H9 (cell line): ENCODE results near the gene GPHA2. TPM values are rescaled to one million over a fixed set of nuclear protein-coding genes. Genes with fewer than 3 reads are reported as not detected.
A peak's percentile ranks its signal among the peaks of the same experiment; 100 is the strongest.

ENCODE experiments used
- DNase-seq: peaks from one replicate; pipeline ENCODE4 v3.0.0-alpha.2; 2017
- H2AFZ ChIP-seq: one replicate; pipeline ENCODE4 v1.6.1; 2013; ENCODE audit warnings: mild to moderate bottlenecking, low read length, control low read depth, moderate library complexity
- H2AK5ac ChIP-seq: 2 replicates; pipeline ENCODE4 v1.6.1; 2013; ENCODE audit warnings: low read length, control low read depth, mixed read lengths; ENCODE audit not compliant: insufficient read length
- H2BK120ac ChIP-seq: one replicate; pipeline ENCODE4 v1.6.1; 2013; ENCODE audit warnings: low read depth, mild to moderate bottlenecking, low read length, control low read depth, inconsistent platforms; ENCODE audit not compliant: poor library complexity, severe bottlenecking
- H2BK12ac ChIP-seq: 2 replicates; pipeline ENCODE4 v1.6.1; 2013; ENCODE audit warnings: low read length, control low read depth, mixed read lengths, low read depth; ENCODE audit not compliant: insufficient read length
- H2BK15ac ChIP-seq: 2 replicates; pipeline ENCODE4 v1.6.1; 2013; ENCODE audit warnings: low read depth, low read length, control low read depth
- H2BK20ac ChIP-seq: one replicate; pipeline ENCODE4 v1.6.1; 2013; ENCODE audit warnings: low read depth, mild to moderate bottlenecking, low read length, control low read depth, inconsistent platforms; ENCODE audit not compliant: poor library complexity, severe bottlenecking
- H2BK5ac ChIP-seq: 2 replicates; pipeline ENCODE4 v1.6.1; 2013; ENCODE audit warnings: low read length, control low read depth, mixed read lengths; ENCODE audit not compliant: insufficient read length
- H3K14ac ChIP-seq: 2 replicates; pipeline ENCODE4 v1.6.1; 2013; ENCODE audit warnings: low read length, control low read depth; ENCODE audit not compliant: insufficient read depth
- H3K18ac ChIP-seq: 2 replicates; pipeline ENCODE4 v1.6.1; 2013; ENCODE audit warnings: low read depth, mild to moderate bottlenecking, mixed read lengths, low read length, control low read depth; ENCODE audit not compliant: insufficient read length
- H3K23ac ChIP-seq: 2 replicates; pipeline ENCODE4 v1.6.1; 2013; ENCODE audit warnings: low read length, control low read depth, mixed read lengths, low read depth; ENCODE audit not compliant: insufficient read length
- H3K23me2 ChIP-seq: 2 replicates; pipeline ENCODE4 v1.6.1; 2013; ENCODE audit warnings: low read depth, mild to moderate bottlenecking, mixed read lengths, low read length, control low read depth; ENCODE audit not compliant: insufficient read length, poor library complexity, severe bottlenecking
- H3K27ac ChIP-seq: 2 replicates; pipeline ENCODE4 v1.5.1; 2013; ENCODE audit warnings: low read length, control low read depth, mixed read lengths, low read depth; ENCODE audit not compliant: insufficient read length
- H3K27me3 ChIP-seq: 2 replicates; pipeline ENCODE4 v1.6.1; 2013; ENCODE audit warnings: low read length, control low read depth, inconsistent platforms; ENCODE audit not compliant: insufficient read depth
- H3K4ac ChIP-seq: 2 replicates; pipeline ENCODE4 v1.6.1; 2013; ENCODE audit warnings: low read depth, mild to moderate bottlenecking, control low read depth, inconsistent platforms, low read length, moderate library complexity
- H3K4me1 ChIP-seq: 2 replicates; pipeline ENCODE4 v1.6.1; 2013; ENCODE audit warnings: low read length, control low read depth, inconsistent platforms; ENCODE audit not compliant: insufficient read depth
- H3K4me2 ChIP-seq: 2 replicates; pipeline ENCODE4 v1.6.1; 2013; ENCODE audit warnings: low read length, control low read depth, mixed read lengths; ENCODE audit not compliant: insufficient read length, insufficient read depth
- H3K56ac ChIP-seq: 2 replicates; pipeline ENCODE4 v1.6.1; 2013; ENCODE audit warnings: low read depth, mild to moderate bottlenecking, mixed read lengths, low read length, control low read depth; ENCODE audit not compliant: insufficient read length
- H3K79me1 ChIP-seq: 2 replicates; pipeline ENCODE4 v1.6.1; 2013; ENCODE audit warnings: low read depth, mild to moderate bottlenecking, moderate library complexity, low read length, control low read depth, inconsistent platforms; ENCODE audit not compliant: insufficient read depth, poor library complexity, severe bottlenecking
- H3K79me2 ChIP-seq: 2 replicates; pipeline ENCODE4 v1.6.1; 2013; ENCODE audit warnings: low read length, control low read depth, inconsistent platforms; ENCODE audit not compliant: insufficient read depth
- H3K9ac ChIP-seq: 2 replicates; pipeline ENCODE4 v1.6.1; 2013; ENCODE audit warnings: low read length, control low read depth, mixed read lengths; ENCODE audit not compliant: insufficient read length; ENCODE audit errors: extremely low read depth
- H3K9me3 ChIP-seq: one replicate; pipeline ENCODE4 v1.6.1; 2013; ENCODE audit warnings: low read depth, low read length, inconsistent platforms; ENCODE audit not compliant: control insufficient read depth
- H3T11ph ChIP-seq: one replicate; pipeline ENCODE4 v1.6.1; 2013; ENCODE audit warnings: mild to moderate bottlenecking, low read length, control low read depth, inconsistent platforms
- H4K20me1 ChIP-seq: one replicate; pipeline ENCODE4 v1.6.1; 2013; ENCODE audit not compliant: control insufficient read depth, insufficient read length, insufficient read depth
- H4K5ac ChIP-seq: 2 replicates; pipeline ENCODE4 v1.6.1; 2013; ENCODE audit warnings: low read depth, mild to moderate bottlenecking, mixed read lengths, low read length, control low read depth; ENCODE audit not compliant: insufficient read length
- H4K8ac ChIP-seq: replicated peaks from 2 replicates; pipeline ENCODE4 v1.6.1; 2013; ENCODE audit warnings: low read length, control low read depth, mixed read lengths, low read depth; ENCODE audit not compliant: insufficient read length
- H4K91ac ChIP-seq: 2 replicates; pipeline ENCODE4 v1.6.1; 2013; ENCODE audit warnings: low read depth, mild to moderate bottlenecking, moderate library complexity, mixed read lengths, low read length, control low read depth; ENCODE audit not compliant: insufficient read length
- H3K27ac Mint-ChIP-seq, 3 experiments: 2 replicates in 2 of 3; 3 replicates in 1 of 3; pipeline ENCODE4 v1.8.0; 2020 to 2021; ENCODE audit warnings: mixed read lengths in 3 of 3, mild to moderate bottlenecking in 1 of 3, moderate library complexity in 1 of 3
- H3K27me3 Mint-ChIP-seq: 2 replicates; pipeline ENCODE4 v1.8.0; 2021; ENCODE audit warnings: low read depth, mild to moderate bottlenecking, moderate library complexity, mixed read lengths
- H3K36me3 Mint-ChIP-seq, 3 experiments: 2 replicates in 2 of 3; 3 replicates in 1 of 3; pipeline ENCODE4 v1.8.0; 2020 to 2021; ENCODE audit warnings: low read depth in 3 of 3, mixed read lengths in 3 of 3; ENCODE audit not compliant: insufficient read depth in 1 of 3
- H3K4me1 Mint-ChIP-seq, 2 experiments: 2 replicates each; pipeline ENCODE4 v1.8.0; 2020; ENCODE audit warnings: mixed read lengths in 2 of 2
- H3K4me3 Mint-ChIP-seq, 2 experiments: 2 replicates in 1 of 2; 3 replicates in 1 of 2; pipeline ENCODE4 v1.8.0; 2020 to 2021; ENCODE audit warnings: mild to moderate bottlenecking in 2 of 2, mixed read lengths in 2 of 2, moderate library complexity in 1 of 2
- H3K9me3 Mint-ChIP-seq, 2 experiments: 2 replicates in 1 of 2; 3 replicates in 1 of 2; pipeline ENCODE4 v1.8.0; 2020; ENCODE audit warnings: mild to moderate bottlenecking in 2 of 2, mixed read lengths in 2 of 2, moderate library complexity in 1 of 2
- WGBS: extraction: QIAGEN DNeasy Blood & Tissue Kit; methylation state at CpG from one replicate; pipeline ENCODE4 v1.1.7; 2013; ENCODE audit warnings: missing lambda C conversion rate, low lambda C conversion rate, mixed read lengths; ENCODE audit not compliant: insufficient read length; ENCODE audit errors: extremely low coverage; 5-methylcytosine and 5-hydroxymethylcytosine counted together
- total RNA-seq: library from RNA; stranded (reverse); gene quantifications from 2 replicates; pipeline ENCODE4 v1.2.1, GENCODE V29; 2021
- TF ChIP-seq, protein P1 (sequence below): fragments of 200-600 bp; sonication (generic); conservative IDR thresholded peaks from 3 replicates; pipeline ENCODE4 v1.8.0; 2021; ENCODE audit warnings: antibody characterized with exemption, mild to moderate bottlenecking

GPHA2 gene
- total RNA-seq, 1 experiment from 2014 or later = 2.1 TPM

- H3K9ac ChIP-seq = peak within 1 kb of the TSS; percentile 16
- H3K27ac ChIP-seq = no peak within 1 kb of the TSS
- Mint-ChIP-seq H3K27ac (peak within 1 kb of the TSS; percentile 83 to 99 (median 95); a peak in 6 of 7 replicates), H3K4me3 (peak within 1 kb of the TSS; percentile 79 to 93), H3K27me3 (peaks cover 7% of the 10 kb centered on the region), H3K9me3 (no peaks in the 10 kb centered on the region), H3K36me3 (no peaks in the 10 kb centered on the region), H3K4me1 (peaks cover 8 to 16% of the 10 kb centered on the region in 2 experiments)
- no peak within 1 kb of the TSS for H2BK20ac ChIP-seq
- no peaks in the 10 kb centered on the region for H3K79me2 ChIP-seq
- H2BK5ac ChIP-seq = no peak within 1 kb of the TSS
- no peak within 1 kb of the TSS for H2BK15ac ChIP-seq
- no CpG with 5 or more reads among the region's 47 CpGs for WGBS
- peak within 1 kb of the TSS; percentile 36; the same call in 1 of the 2 replicates for H3K14ac ChIP-seq
- H2AFZ ChIP-seq = peak within 1 kb of the TSS; percentile 22
- H3K4ac ChIP-seq = no peak within 1 kb of the TSS; the same call in 1 of the 2 replicates
- no peak within 1 kb of the TSS for H3T11ph ChIP-seq
- no peaks in the 10 kb centered on the region for H4K20me1 ChIP-seq
- H4K8ac ChIP-seq = no peak within 1 kb of the TSS
- no peaks in the 10 kb centered on the region for H3K9me3 ChIP-seq
- peak within 1 kb of the TSS; percentile 61 for H3K4me2 ChIP-seq
- peak within 1 kb of the TSS; percentile 32 for H3K18ac ChIP-seq
- TF ChIP-seq, protein P1, sequence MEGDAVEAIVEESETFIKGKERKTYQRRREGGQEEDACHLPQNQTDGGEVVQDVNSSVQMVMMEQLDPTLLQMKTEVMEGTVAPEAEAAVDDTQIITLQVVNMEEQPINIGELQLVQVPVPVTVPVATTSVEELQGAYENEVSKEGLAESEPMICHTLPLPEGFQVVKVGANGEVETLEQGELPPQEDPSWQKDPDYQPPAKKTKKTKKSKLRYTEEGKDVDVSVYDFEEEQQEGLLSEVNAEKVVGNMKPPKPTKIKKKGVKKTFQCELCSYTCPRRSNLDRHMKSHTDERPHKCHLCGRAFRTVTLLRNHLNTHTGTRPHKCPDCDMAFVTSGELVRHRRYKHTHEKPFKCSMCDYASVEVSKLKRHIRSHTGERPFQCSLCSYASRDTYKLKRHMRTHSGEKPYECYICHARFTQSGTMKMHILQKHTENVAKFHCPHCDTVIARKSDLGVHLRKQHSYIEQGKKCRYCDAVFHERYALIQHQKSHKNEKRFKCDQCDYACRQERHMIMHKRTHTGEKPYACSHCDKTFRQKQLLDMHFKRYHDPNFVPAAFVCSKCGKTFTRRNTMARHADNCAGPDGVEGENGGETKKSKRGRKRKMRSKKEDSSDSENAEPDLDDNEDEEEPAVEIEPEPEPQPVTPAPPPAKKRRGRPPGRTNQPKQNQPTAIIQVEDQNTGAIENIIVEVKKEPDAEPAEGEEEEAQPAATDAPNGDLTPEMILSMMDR = no peak
- DNase-seq = peak; percentile 92
- H2AK5ac ChIP-seq = no peak within 1 kb of the TSS
- no peak within 1 kb of the TSS for H3K56ac ChIP-seq
- H4K91ac ChIP-seq = no peak within 1 kb of the TSS
- no peak within 1 kb of the TSS for H2BK12ac ChIP-seq
- H4K5ac ChIP-seq = no peak within 1 kb of the TSS
- H3K23ac ChIP-seq = no peak within 1 kb of the TSS
- no peaks in the 10 kb centered on the region for H3K27me3 ChIP-seq
- no peak within 1 kb of the TSS for H2BK120ac ChIP-seq
- H3K4me1 ChIP-seq = no peaks in the 10 kb centered on the region
- H3K79me1 ChIP-seq = no peaks in the 10 kb centered on the region
- peaks cover 7% of the 10 kb centered on the region for H3K23me2 ChIP-seq
These were observed 11.5 kb downstream of the GPHA2 start, which contains the start of gene PPP2R5B for GRCh38 chr11:64923944-64924909. TSS of gene PPP2R5B (plus strand) at chr11:64924689. CDS start at chr11:64925735, 1,046 bp downstream.
